Osteoblast (primary cell): ENCODE data around the gene DESI1. TPM values are rescaled to one million over a fixed set of nuclear protein-coding genes. Genes with fewer than 3 reads are reported as not detected.

Experiments used
- DNase-seq: peaks from one replicate; pipeline ENCODE4 v3.0.0; 2011; ENCODE audit warnings: low spot score, mixed read lengths; ENCODE audit not compliant: insufficient read length; ENCODE audit errors: missing footprints
- H2AFZ ChIP-seq: 2 replicates; pipeline ENCODE4 v1.6.0; 2011; ENCODE audit warnings: mild to moderate bottlenecking, low read length
- H3K27ac ChIP-seq: 2 replicates; pipeline ENCODE4 v1.5.1; 2011; ENCODE audit warnings: mild to moderate bottlenecking, low read depth, low read length, moderate library complexity
- H3K27me3 ChIP-seq: 2 replicates; pipeline ENCODE4 v1.6.0; 2012; ENCODE audit warnings: mild to moderate bottlenecking, control low read depth, inconsistent platforms, low read length, moderate library complexity; ENCODE audit not compliant: insufficient read depth
- H3K36me3 ChIP-seq: 2 replicates; pipeline ENCODE4 v1.5.1; 2011; ENCODE audit warnings: mild to moderate bottlenecking, low read length, control low read depth, moderate library complexity; ENCODE audit not compliant: insufficient read depth
- H3K4me1 ChIP-seq: 2 replicates; pipeline ENCODE4 v1.5.1; 2011; ENCODE audit warnings: mild to moderate bottlenecking, low read length, control low read depth, moderate library complexity; ENCODE audit not compliant: insufficient read depth
- H3K4me2 ChIP-seq: 2 replicates; pipeline ENCODE4 v1.6.0; 2011; ENCODE audit warnings: mild to moderate bottlenecking, low read length; ENCODE audit not compliant: insufficient read depth
- H3K4me3 ChIP-seq: fragments of 200-600 bp; sonication (generic); 3 replicates; pipeline ENCODE4 v1.5.1; 2012; ENCODE audit warnings: mild to moderate bottlenecking, low read length, inconsistent platforms; ENCODE audit not compliant: insufficient read depth
- H3K79me2 ChIP-seq: 2 replicates; pipeline ENCODE4 v1.6.0; 2012; ENCODE audit warnings: mild to moderate bottlenecking, low read length, control low read depth, inconsistent platforms; ENCODE audit not compliant: insufficient read depth
- H3K9me3 ChIP-seq: 2 replicates; pipeline ENCODE4 v1.5.1; 2011; ENCODE audit warnings: low read depth, low read length, control low read depth
- H4K20me1 ChIP-seq: 2 replicates; pipeline ENCODE4 v1.6.0; 2012; ENCODE audit warnings: mild to moderate bottlenecking, low read length, control low read depth; ENCODE audit not compliant: insufficient read depth
- total RNA-seq: library from RNA; depleted of rRNA; stranded (reverse); fragments of >200 nt; gene quantifications from 2 replicates; pipeline ENCODE4 v1.2.3, GENCODE V29; 2012
- TF ChIP-seq, protein P1 (sequence below): IDR thresholded peaks from 2 replicates; pipeline ENCODE4 v1.5.1; 2011; ENCODE audit warnings: mild to moderate bottlenecking, low read depth, low read length, moderate library complexity; ENCODE audit errors: extremely low read depth

DESI1 gene
- total RNA-seq, 1 donor, result 16.3 TPM

DNA sequence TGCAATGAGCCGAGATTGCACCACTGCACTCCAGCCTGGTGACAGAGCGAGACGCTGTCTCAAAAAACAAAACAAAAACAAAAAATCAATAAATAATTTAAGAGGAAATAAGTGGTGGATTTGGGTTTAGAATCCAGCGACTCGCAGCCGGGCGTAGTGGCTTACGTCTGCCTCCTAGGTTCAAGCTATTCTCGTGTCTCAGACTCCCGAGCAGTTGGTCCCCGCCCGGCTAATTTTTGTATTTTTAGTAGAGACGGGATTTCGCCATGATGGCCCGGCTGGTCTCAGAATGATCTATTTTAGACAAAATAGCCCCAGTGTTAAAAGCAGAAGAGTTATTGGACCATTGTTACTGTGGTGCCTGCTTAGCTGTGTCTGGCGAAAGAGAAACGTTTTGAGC is 38.0 kb upstream of the DESI1 start:
- H3K4me3 ChIP-seq, result no peak overlapping the region
- TF ChIP-seq, protein P1, sequence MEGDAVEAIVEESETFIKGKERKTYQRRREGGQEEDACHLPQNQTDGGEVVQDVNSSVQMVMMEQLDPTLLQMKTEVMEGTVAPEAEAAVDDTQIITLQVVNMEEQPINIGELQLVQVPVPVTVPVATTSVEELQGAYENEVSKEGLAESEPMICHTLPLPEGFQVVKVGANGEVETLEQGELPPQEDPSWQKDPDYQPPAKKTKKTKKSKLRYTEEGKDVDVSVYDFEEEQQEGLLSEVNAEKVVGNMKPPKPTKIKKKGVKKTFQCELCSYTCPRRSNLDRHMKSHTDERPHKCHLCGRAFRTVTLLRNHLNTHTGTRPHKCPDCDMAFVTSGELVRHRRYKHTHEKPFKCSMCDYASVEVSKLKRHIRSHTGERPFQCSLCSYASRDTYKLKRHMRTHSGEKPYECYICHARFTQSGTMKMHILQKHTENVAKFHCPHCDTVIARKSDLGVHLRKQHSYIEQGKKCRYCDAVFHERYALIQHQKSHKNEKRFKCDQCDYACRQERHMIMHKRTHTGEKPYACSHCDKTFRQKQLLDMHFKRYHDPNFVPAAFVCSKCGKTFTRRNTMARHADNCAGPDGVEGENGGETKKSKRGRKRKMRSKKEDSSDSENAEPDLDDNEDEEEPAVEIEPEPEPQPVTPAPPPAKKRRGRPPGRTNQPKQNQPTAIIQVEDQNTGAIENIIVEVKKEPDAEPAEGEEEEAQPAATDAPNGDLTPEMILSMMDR, result no peak
- H3K36me3 ChIP-seq, result peaks cover 88% of the 10 kb centered on the region

DNA sequence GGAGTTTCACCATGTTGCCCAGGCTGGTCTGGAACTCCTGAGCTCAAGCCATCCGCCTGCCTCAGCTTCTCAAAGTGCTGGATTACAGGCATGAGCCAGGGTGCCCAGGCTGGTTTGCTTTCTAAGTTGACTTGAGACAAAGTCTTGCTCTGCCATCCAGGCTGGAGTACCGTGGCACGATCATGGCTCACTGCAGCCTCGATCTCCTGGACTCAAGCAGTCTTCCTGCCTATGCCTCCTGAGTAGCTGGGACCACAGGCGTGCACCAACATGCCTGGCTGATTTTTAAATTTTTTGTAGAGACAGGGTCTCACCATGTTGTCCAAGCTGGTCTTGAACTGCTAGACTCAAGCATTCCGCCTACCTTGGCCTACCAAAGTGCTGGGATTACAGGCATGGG is 36.9 kb upstream of the DESI1 start:
- Histone ChIP-seq H3K27me3 (no peaks in the 10 kb centered on the region), H2AFZ (no peak overlapping the region), H3K36me3 (peaks cover 89% of the 10 kb centered on the region), H3K4me1 (no peaks in the 10 kb centered on the region), H3K4me3 (no peak overlapping the region), H3K9me3 (no peaks in the 10 kb centered on the region), H3K4me2 (no peak overlapping the region), H3K79me2 (peaks cover 20% of the 10 kb centered on the region), H3K27ac (no peak overlapping the region), H4K20me1 (peaks cover 5% of the 10 kb centered on the region)
- TF ChIP-seq, protein P1, result no peak
- no peak for DNase-seq

More for the DNA sequence above, 38.0 kb upstream of the DESI1 start:
- peaks cover 5% of the 10 kb centered on the region for H4K20me1 ChIP-seq
- H3K27ac ChIP-seq, result no peak overlapping the region
- no peak overlapping the region for H3K4me2 ChIP-seq
- no peak overlapping the region for H2AFZ ChIP-seq
- no peaks in the 10 kb centered on the region for H3K4me1 ChIP-seq
- H3K79me2 ChIP-seq, result peaks cover 16% of the 10 kb centered on the region
- no peak for DNase-seq
- no peaks in the 10 kb centered on the region for H3K27me3 ChIP-seq
- no peaks in the 10 kb centered on the region for H3K9me3 ChIP-seq

DNA sequence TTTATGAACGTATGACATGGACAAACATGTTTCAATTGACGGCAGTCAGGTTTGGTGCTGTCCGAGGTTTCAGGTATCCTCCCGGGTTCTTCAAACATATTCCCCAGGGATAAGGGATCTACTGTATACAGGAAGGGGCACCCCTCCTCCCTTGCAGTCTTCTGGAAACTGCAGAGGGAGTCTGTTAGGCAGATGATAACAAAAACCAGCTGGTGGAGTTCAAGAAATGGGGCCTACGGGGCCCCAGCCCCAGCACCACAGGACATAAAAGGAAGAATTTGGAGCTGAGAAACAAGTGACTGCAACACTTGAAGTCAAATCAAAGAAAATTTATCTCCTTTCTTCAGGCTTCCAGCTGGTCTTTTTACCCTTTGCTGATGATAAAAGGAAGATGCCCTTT is 35.7 kb upstream of the DESI1 start:
- Histone ChIP-seq H3K4me1 (no peaks in the 10 kb centered on the region), H3K27me3 (no peaks in the 10 kb centered on the region), H3K36me3 (peaks cover 89% of the 10 kb centered on the region), H4K20me1 (peaks cover 5% of the 10 kb centered on the region), H3K79me2 (peaks cover 20% of the 10 kb centered on the region), H3K9me3 (no peaks in the 10 kb centered on the region), H3K4me3 (no peak overlapping the region), H3K4me2 (no peak overlapping the region), H3K27ac (no peak overlapping the region), H2AFZ (no peak overlapping the region)
- peak; percentile 41 for DNase-seq
- TF ChIP-seq, protein P1, result no peak

DNA sequence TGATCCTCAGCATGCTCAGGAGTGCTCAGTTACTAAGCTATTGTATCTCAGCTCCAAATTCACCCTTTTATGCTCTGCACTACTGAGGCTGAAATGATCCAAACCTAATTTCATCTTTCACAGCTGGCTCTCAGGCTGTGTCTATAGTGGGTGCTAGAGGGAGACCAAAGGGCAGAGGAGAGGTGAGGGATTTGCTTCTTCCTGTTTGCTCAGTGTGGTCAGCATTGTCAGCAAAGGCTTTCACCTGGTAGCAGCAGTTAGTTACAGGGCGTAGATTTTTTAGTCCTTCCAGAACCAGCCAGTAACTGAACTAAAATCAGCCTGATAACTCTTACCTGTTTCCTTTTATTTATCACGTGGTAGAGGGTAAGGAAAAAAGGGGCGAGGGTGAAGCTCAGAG is 33.5 kb upstream of the DESI1 start:
- H3K27me3 ChIP-seq, result no peaks in the 10 kb centered on the region
- no peak overlapping the region for H2AFZ ChIP-seq
- peaks cover 25% of the 10 kb centered on the region for H3K79me2 ChIP-seq
- TF ChIP-seq, protein P1, result no peak
- no peak for DNase-seq
- peaks cover 5% of the 10 kb centered on the region for H4K20me1 ChIP-seq
- no peaks in the 10 kb centered on the region for H3K4me1 ChIP-seq
- H3K4me3 ChIP-seq, result no peak overlapping the region
- peaks cover 87% of the 10 kb centered on the region for H3K36me3 ChIP-seq
- H3K27ac ChIP-seq, result no peak overlapping the region
- no peak overlapping the region for H3K4me2 ChIP-seq
- no peaks in the 10 kb centered on the region for H3K9me3 ChIP-seq
